ENCODE data around the gene CMIP. TPM values are rescaled to one million over a fixed set of nuclear protein-coding genes. Genes with fewer than 3 reads are reported as not detected.

The CMIP gene
- total RNA-seq, 4 donors from 2014 or later, result 16.7 to 104 (median 43.6) TPM

DNA sequence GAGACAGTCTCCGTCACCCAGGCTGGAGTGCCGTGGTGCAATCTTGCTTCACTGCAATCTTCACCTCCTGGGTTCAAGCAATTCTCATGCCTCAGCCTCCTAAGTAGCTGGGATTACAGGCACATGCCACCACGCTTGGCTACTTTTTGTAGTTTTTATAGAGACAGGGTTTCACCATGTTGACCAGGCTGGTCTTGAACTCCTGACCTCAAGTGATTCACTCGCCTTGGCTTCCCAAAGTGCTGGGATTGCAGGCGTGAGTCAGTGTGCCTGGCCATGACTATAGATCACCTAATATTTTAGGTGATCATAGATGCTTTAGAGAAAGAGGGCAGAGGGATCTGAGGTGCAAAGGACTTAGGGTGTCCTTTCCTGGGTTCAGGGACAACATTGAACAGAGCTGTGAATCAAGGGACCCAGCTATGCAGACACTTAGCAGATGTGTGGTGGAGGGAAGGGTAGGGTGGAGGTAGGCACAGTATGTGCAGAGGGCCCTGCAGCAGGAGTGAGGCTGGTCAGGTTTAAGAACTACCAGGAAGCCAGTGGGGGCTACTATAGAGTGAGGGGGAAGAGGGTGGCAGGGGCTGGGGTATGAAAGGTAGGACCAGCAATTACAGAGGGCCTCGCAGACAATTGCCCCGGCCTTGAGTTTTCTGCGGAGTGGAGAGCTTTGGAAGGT is 116.5 kb downstream of the CMIP start:
- intact Hi-C loops (cut with DNase I; ENCODE audit: low total_unique reads), result no loop called here
- Histone ChIP-seq H3K27ac (no peak overlapping the region), H3K27me3 (no peaks in the 10 kb centered on the region), H3K9me3 (no peaks in the 10 kb centered on the region), H3K4me1 (no peaks in the 10 kb centered on the region), H3K4me3 (no peak overlapping the region), H3K36me3 (no peaks in the 10 kb centered on the region)
- TF ChIP-seq, protein P1, sequence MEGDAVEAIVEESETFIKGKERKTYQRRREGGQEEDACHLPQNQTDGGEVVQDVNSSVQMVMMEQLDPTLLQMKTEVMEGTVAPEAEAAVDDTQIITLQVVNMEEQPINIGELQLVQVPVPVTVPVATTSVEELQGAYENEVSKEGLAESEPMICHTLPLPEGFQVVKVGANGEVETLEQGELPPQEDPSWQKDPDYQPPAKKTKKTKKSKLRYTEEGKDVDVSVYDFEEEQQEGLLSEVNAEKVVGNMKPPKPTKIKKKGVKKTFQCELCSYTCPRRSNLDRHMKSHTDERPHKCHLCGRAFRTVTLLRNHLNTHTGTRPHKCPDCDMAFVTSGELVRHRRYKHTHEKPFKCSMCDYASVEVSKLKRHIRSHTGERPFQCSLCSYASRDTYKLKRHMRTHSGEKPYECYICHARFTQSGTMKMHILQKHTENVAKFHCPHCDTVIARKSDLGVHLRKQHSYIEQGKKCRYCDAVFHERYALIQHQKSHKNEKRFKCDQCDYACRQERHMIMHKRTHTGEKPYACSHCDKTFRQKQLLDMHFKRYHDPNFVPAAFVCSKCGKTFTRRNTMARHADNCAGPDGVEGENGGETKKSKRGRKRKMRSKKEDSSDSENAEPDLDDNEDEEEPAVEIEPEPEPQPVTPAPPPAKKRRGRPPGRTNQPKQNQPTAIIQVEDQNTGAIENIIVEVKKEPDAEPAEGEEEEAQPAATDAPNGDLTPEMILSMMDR (IDR thresholded peaks at IDR 0.05), result no peak
- no peak for TF ChIP-seq POLR2A (IDR thresholded peaks at IDR 0.05)
- no peak for DNase-seq

- Histone ChIP-seq H3K27me3 (no peaks in the 10 kb centered on the region), H3K27ac (no peak overlapping the region), H3K9me3 (no peaks in the 10 kb centered on the region), H3K4me3 (no peak overlapping the region), H3K4me1 (no peaks in the 10 kb centered on the region), H3K36me3 (no peaks in the 10 kb centered on the region)
- TF ChIP-seq POLR2A (IDR thresholded peaks at IDR 0.05), result no peak
- TF ChIP-seq, protein P1 (IDR thresholded peaks at IDR 0.05), result no peak
- intact Hi-C loops (cut with DNase I; ENCODE audit: low total_unique reads), result no loop called here
- DNase-seq, result no peak
These were observed 117.7 kb downstream of the CMIP start for GRCh38 chr16:81562174-81562849.

DNA sequence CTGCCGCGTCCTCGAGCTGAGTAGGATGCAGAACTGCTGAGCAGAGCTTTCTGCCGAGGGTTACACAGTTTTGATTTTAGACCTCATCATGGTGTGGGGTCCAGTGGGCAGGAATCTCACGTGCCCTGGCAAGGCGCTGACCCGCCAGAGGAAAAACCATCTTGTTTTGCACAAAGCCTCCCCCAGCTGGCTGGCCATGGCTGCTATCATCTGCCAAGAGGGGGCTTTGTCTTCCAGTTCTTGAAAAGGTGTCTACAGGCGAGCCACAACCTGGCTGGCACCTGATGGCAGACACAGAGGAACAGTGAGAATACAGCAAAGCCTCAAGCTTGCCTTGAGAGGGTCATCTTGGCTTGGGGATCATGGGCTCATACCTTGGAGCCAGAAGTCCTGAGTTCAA is 118.3 kb downstream of the CMIP start:
- no peaks in the 10 kb centered on the region for H3K9me3 ChIP-seq
- no peak overlapping the region for H3K27ac ChIP-seq
- no peaks in the 10 kb centered on the region for H3K4me1 ChIP-seq
- TF ChIP-seq, protein P1 (IDR thresholded peaks at IDR 0.05), result no peak
- no peak for TF ChIP-seq POLR2A (IDR thresholded peaks at IDR 0.05)
- no peak for DNase-seq
- H3K4me3 ChIP-seq, result no peak overlapping the region
- no peaks in the 10 kb centered on the region for H3K27me3 ChIP-seq
- no peaks in the 10 kb centered on the region for H3K36me3 ChIP-seq
- intact Hi-C loops (cut with DNase I; ENCODE audit: low total_unique reads), result no loop called here

DNA sequence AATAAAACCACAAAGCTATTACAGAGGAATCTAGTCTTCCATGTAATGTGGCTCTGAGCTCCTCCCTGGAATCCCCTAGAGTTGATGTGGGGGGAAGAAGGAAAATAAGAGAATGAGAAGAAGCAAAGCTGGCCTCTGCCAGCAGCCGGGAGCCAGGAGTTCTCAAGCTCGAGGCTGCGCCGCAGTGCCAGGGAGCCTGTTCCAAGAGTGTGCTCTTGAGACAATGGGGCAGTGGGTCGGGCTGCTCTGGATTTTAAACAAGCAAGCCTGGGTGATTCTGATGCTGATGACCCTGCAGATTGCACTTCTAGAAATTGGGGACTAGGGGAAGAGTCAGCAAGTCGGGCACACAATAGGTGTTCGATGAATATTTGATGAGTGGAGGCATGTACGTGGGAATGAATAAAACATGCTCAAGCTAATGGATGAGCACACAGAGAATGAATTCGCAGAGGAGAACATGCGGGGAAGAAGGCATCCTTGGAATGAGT is 119.9 kb downstream of the CMIP start:
- no peaks in the 10 kb centered on the region for H3K36me3 ChIP-seq
- no peak overlapping the region for H3K27ac ChIP-seq
- no peaks in the 10 kb centered on the region for H3K9me3 ChIP-seq
- no peak overlapping the region for H3K4me3 ChIP-seq
- no peak for TF ChIP-seq POLR2A (IDR thresholded peaks at IDR 0.05)
- TF ChIP-seq, protein P1 (IDR thresholded peaks at IDR 0.05), result no peak
- no peak for DNase-seq
- no peaks in the 10 kb centered on the region for H3K27me3 ChIP-seq
- H3K4me1 ChIP-seq, result no peaks in the 10 kb centered on the region
- intact Hi-C loops (cut with DNase I; ENCODE audit: low total_unique reads), result no loop called here

- H3K4me1 ChIP-seq, result no peaks in the 10 kb centered on the region
- intact Hi-C loops (cut with DNase I; ENCODE audit: low total_unique reads), result no loop called here
- TF ChIP-seq, protein P1 (IDR thresholded peaks at IDR 0.05), result no peak
- TF ChIP-seq POLR2A (IDR thresholded peaks at IDR 0.05), result no peak
- no peak for DNase-seq
- no peaks in the 10 kb centered on the region for H3K27me3 ChIP-seq
- no peak overlapping the region for H3K27ac ChIP-seq
- no peaks in the 10 kb centered on the region for H3K36me3 ChIP-seq
- no peaks in the 10 kb centered on the region for H3K9me3 ChIP-seq
- H3K4me3 ChIP-seq, result no peak overlapping the region
These were observed 120.9 kb downstream of the CMIP start for GRCh38 chr16:81565321-81566028.
